GM23338 (cell line): Measurements from ENCODE around the gene MAN1C1. TPM values are rescaled to one million over a fixed set of nuclear protein-coding genes. Genes with fewer than 3 reads are reported as not detected.
"Not testable (repeated sequence)": the region's sequence is repeated elsewhere in the genome, so short reads cannot be mapped to it uniquely, and the experiment has no call there.

Experiments used
- ATAC-seq: fragments of 200-7000 bp; cut with Tn5 transposase; 3 replicates; pipeline ENCODE4 v1.9.1; 2020
- DNase-seq: peaks from one replicate; pipeline ENCODE4 v3.0.0-alpha.2; 2015; ENCODE audit warnings: low spot score
- H2AFZ ChIP-seq: fragments of 200-600 bp; sonication (generic); 2 replicates; pipeline ENCODE4 v1.8.0; 2016; ENCODE audit warnings: antibody characterized with exemption, mild to moderate bottlenecking, moderate library complexity
- H3F3A ChIP-seq: fragments of 200-600 bp; sonication (generic); replicated peaks from 2 replicates; pipeline ENCODE4 v1.8.0; 2017; ENCODE audit warnings: antibody characterized with exemption, mixed run types, low read depth
- H3K27ac ChIP-seq: fragments of 200-600 bp; sonication (generic); 2 replicates; pipeline ENCODE4 v1.6.1; 2016; ENCODE audit warnings: low read depth
- H3K27me3 ChIP-seq: fragments of 200-600 bp; sonication (generic); 2 replicates; pipeline ENCODE4 v1.8.0; 2016; ENCODE audit warnings: mild to moderate bottlenecking, mixed run types, moderate library complexity; ENCODE audit not compliant: insufficient read depth
- H3K36me3 ChIP-seq: fragments of 200-600 bp; sonication (generic); 2 replicates; pipeline ENCODE4 v1.8.0; 2016; ENCODE audit warnings: mild to moderate bottlenecking; ENCODE audit not compliant: insufficient read depth
- H3K4me1 ChIP-seq: fragments of 200-600 bp; sonication (generic); 2 replicates; pipeline ENCODE4 v1.8.0; 2016; ENCODE audit warnings: mild to moderate bottlenecking, moderate library complexity; ENCODE audit not compliant: insufficient read depth
- H3K4me2 ChIP-seq: fragments of 200-600 bp; sonication (generic); 2 replicates; pipeline ENCODE4 v1.7.1; 2017; ENCODE audit warnings: mixed run types
- H3K4me3 ChIP-seq: fragments of 200-600 bp; sonication (generic); 2 replicates; pipeline ENCODE4 v1.6.1; 2016; ENCODE audit warnings: mixed run types
- H3K79me2 ChIP-seq: fragments of 200-600 bp; sonication (generic); replicated peaks from 2 replicates; pipeline ENCODE4 v1.8.0; 2017; ENCODE audit warnings: mild to moderate bottlenecking; ENCODE audit not compliant: insufficient read depth
- H3K9me2 ChIP-seq: fragments of 200-600 bp; sonication (generic); 2 replicates; pipeline ENCODE4 v1.8.0; 2017; ENCODE audit not compliant: insufficient read depth
- H4K20me1 ChIP-seq: fragments of 200-600 bp; sonication (generic); replicated peaks from 2 replicates; pipeline ENCODE4 v1.8.0; 2017; ENCODE audit warnings: mild to moderate bottlenecking; ENCODE audit not compliant: insufficient read depth
- H3K27ac Mint-ChIP-seq: 2 replicates; pipeline ENCODE4 v1.8.0; 2020; ENCODE audit warnings: inconsistent platforms, mild to moderate bottlenecking, moderate library complexity, mixed read lengths
- H3K27me3 Mint-ChIP-seq: 3 replicates; pipeline ENCODE4 v1.8.0; 2022; ENCODE audit warnings: low read depth, mild to moderate bottlenecking, moderate library complexity, mixed read lengths, inconsistent platforms; ENCODE audit not compliant: insufficient read depth, poor library complexity
- H3K36me3 Mint-ChIP-seq: 3 replicates; pipeline ENCODE4 v1.8.0; 2021; ENCODE audit warnings: low read depth, mild to moderate bottlenecking, inconsistent platforms, moderate library complexity, mixed read lengths
- H3K4me1 Mint-ChIP-seq: 3 replicates; pipeline ENCODE4 v1.8.0; 2020; ENCODE audit warnings: mild to moderate bottlenecking, inconsistent platforms, mixed read lengths
- H3K4me3 Mint-ChIP-seq: 3 replicates; pipeline ENCODE4 v1.8.0; 2021; ENCODE audit warnings: moderate library complexity, mild to moderate bottlenecking, inconsistent platforms, mixed read lengths
- H3K9me3 Mint-ChIP-seq: 3 replicates; pipeline ENCODE4 v1.8.0; 2020; ENCODE audit warnings: moderate library complexity, mild to moderate bottlenecking, inconsistent platforms, mixed read lengths
- CREB1 ChIP-seq: fragments of 250-450 bp; sonication (Bioruptor Pico); IDR thresholded peaks from 2 replicates; pipeline ENCODE4 v1.5.0; 2020; ENCODE audit warnings: low read depth, mild to moderate bottlenecking, moderate library complexity
- POLR2AphosphoS5 ChIP-seq: IDR thresholded peaks from 2 replicates; pipeline ENCODE4 v1.6.1; 2016; ENCODE audit warnings: antibody characterized with exemption, low read depth
- ZNF331 ChIP-seq: fragments of 250-450 bp; sonication (Bioruptor Pico); IDR thresholded peaks from 2 replicates; pipeline ENCODE4 v1.5.0; 2020; ENCODE audit warnings: low read depth, mild to moderate bottlenecking, moderate library complexity
- polyA plus RNA-seq: library from polyadenylated mRNA; unstranded; fragments of >200 nt; fragmentation: Nextera tagmentation; extraction: Ambion mirVana; gene quantifications from 2 replicates; pipeline ENCODE4 v1.2.1, GENCODE V29; 2016
- total RNA-seq: library from RNA; depleted of rRNA; stranded (reverse); fragments of >200 nt; shearing (Covaris generic); gene quantifications from 2 replicates; pipeline ENCODE4 v1.2.3, GENCODE V29; 2014
- TF ChIP-seq, protein P1 (sequence below), 2 experiments: fragments of 200-600 bp in 1 of 2; sonication (generic) in 1 of 2; conservative IDR thresholded peaks; 2 replicates each; pipeline versions ENCODE4 v1.5.1 to v1.6.1; 2016 to 2017; ENCODE audit warnings: antibody characterized with exemption in 2 of 2, low read depth in 2 of 2, mild to moderate bottlenecking in 2 of 2, moderate library complexity in 1 of 2
- TF ChIP-seq, protein P2 (sequence below): IDR thresholded peaks from one replicate; pipeline ENCODE4 v1.6.1; 2018; ENCODE audit warnings: antibody characterized with exemption; ENCODE audit not compliant: unreplicated experiment

MAN1C1 gene
- total and polyA plus RNA-seq, 2 experiments from 2014 or later: 5.4 to 13.6 TPM

DNA sequence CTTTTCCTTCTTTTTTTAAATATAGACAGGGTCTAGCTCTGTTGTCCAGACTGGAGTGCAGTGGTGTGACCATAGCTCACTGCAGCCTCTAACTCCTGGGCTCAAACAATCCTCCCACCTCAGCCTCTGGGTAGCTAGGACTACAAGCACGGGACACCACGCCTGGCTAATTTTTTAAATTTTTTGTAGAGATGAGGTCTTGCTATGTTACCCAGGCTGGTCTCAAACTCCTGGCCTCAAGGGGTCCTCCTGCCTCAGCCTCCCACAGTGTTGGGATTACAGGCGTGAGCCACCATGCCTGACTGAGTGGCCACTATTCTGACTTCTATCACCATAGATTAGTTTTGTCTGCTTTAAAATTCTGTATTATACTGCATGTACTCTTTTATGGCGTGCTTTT, 80.1 kb downstream of the MAN1C1 start:
- not testable (repeated sequence) for H3K4me2 ChIP-seq, H3F3A ChIP-seq, H3K9me2 ChIP-seq, H3K27ac ChIP-seq, H3K27ac Mint-ChIP-seq, H3K79me2 ChIP-seq, DNase-seq, ATAC-seq, H3K36me3 Mint-ChIP-seq, H3K36me3 ChIP-seq, H4K20me1 ChIP-seq, H3K27me3 Mint-ChIP-seq, H3K27me3 ChIP-seq, H3K9me3 Mint-ChIP-seq, H3K4me3 Mint-ChIP-seq, H3K4me3 ChIP-seq, H2AFZ ChIP-seq
- peaks cover 38% of the 10 kb centered on the region for H3K4me1 ChIP-seq
- peaks cover 45% of the 10 kb centered on the region for H3K4me1 Mint-ChIP-seq

DNA sequence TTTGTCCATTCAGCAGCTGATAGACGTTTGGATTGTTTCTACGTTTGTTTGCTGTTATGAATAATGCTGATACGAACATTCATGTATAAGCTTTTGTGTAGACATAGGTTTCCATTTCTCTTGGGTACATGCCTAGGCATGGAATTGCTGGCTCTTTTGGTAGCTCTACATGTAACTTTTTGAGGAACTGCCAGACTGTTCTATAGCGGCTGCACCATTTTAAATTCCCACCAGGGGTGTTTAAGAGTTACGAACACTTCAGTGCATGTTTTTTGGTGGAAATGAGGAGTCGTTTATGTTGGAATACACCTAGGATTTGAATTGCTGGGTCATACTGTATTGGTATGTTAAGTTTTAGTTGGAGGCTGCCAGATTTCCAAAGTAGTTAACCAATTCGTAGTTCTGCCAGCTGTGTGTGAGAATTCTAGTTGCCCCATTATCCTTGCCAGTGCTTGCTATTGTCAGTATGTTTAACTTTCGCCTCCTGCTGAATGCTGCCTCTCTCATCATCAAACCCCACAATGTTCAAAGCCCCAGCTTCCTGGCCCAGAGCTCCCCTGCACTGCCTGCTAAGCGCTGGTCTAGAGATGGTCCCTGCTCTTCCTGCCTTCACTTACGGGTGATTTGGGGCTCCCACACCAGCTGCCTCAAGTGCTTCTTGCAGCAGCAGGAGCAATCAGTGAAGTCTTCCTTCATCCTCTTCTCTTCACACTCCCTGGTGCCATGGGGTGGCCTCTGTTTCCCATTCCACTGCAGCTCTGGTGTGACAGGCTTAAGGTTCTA, 81.0 kb downstream of the MAN1C1 start:
- peaks cover 48% of the 10 kb centered on the region for H3K4me1 ChIP-seq
- no peak; the same call in 2 of the 3 replicates for ATAC-seq

More for the DNA sequence above, 81.0 kb downstream of the MAN1C1 start:
- peak; percentile 48 for DNase-seq
- Histone ChIP-seq H3K9me2 (no peaks in the 10 kb centered on the region), H3K4me3 (no peak overlapping the region), H2AFZ (no peak overlapping the region), H3K4me2 (no peak overlapping the region), H3F3A (peaks cover 9% of the 10 kb centered on the region), H3K79me2 (no peaks in the 10 kb centered on the region), H3K27me3 (no peaks in the 10 kb centered on the region), H3K27ac (no peak overlapping the region), H4K20me1 (no peaks in the 10 kb centered on the region), H3K36me3 (no peaks in the 10 kb centered on the region)
- H3K27ac Mint-ChIP-seq: peak overlapping the region; percentile 29; the same call in 1 of the 2 replicates
- no peaks in the 10 kb centered on the region for H3K36me3 Mint-ChIP-seq
- TF ChIP-seq, protein P1, sequence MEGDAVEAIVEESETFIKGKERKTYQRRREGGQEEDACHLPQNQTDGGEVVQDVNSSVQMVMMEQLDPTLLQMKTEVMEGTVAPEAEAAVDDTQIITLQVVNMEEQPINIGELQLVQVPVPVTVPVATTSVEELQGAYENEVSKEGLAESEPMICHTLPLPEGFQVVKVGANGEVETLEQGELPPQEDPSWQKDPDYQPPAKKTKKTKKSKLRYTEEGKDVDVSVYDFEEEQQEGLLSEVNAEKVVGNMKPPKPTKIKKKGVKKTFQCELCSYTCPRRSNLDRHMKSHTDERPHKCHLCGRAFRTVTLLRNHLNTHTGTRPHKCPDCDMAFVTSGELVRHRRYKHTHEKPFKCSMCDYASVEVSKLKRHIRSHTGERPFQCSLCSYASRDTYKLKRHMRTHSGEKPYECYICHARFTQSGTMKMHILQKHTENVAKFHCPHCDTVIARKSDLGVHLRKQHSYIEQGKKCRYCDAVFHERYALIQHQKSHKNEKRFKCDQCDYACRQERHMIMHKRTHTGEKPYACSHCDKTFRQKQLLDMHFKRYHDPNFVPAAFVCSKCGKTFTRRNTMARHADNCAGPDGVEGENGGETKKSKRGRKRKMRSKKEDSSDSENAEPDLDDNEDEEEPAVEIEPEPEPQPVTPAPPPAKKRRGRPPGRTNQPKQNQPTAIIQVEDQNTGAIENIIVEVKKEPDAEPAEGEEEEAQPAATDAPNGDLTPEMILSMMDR (conservative IDR thresholded peaks at IDR 0.05; ENCODE audit: low read depth in 2 of 2): 0 out of 4 replicates have a peak, but pooled peaks of 1 of the 2 experiments have one; percentile 22
- TF ChIP-seq, protein P2, sequence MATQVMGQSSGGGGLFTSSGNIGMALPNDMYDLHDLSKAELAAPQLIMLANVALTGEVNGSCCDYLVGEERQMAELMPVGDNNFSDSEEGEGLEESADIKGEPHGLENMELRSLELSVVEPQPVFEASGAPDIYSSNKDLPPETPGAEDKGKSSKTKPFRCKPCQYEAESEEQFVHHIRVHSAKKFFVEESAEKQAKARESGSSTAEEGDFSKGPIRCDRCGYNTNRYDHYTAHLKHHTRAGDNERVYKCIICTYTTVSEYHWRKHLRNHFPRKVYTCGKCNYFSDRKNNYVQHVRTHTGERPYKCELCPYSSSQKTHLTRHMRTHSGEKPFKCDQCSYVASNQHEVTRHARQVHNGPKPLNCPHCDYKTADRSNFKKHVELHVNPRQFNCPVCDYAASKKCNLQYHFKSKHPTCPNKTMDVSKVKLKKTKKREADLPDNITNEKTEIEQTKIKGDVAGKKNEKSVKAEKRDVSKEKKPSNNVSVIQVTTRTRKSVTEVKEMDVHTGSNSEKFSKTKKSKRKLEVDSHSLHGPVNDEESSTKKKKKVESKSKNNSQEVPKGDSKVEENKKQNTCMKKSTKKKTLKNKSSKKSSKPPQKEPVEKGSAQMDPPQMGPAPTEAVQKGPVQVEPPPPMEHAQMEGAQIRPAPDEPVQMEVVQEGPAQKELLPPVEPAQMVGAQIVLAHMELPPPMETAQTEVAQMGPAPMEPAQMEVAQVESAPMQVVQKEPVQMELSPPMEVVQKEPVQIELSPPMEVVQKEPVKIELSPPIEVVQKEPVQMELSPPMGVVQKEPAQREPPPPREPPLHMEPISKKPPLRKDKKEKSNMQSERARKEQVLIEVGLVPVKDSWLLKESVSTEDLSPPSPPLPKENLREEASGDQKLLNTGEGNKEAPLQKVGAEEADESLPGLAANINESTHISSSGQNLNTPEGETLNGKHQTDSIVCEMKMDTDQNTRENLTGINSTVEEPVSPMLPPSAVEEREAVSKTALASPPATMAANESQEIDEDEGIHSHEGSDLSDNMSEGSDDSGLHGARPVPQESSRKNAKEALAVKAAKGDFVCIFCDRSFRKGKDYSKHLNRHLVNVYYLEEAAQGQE: no peak
- no peak for TF ChIP-seq ZNF331 (CRISPR knock-in tag)
- TF ChIP-seq CREB1 (CRISPR knock-in tag): no peak
- no peak for TF ChIP-seq POLR2AphosphoS5
- no peak overlapping the region for H3K4me3 Mint-ChIP-seq
- peaks cover 7% of the 10 kb centered on the region for H3K27me3 Mint-ChIP-seq
- H3K9me3 Mint-ChIP-seq: no peaks in the 10 kb centered on the region
- H3K4me1 Mint-ChIP-seq: peaks cover 53% of the 10 kb centered on the region
